CD4-positive, alpha-beta T cell treated with Interleukin-2 at 100 ng/mL for 4 hours (primary cell): ENCODE data around the gene COX8C.
"Not testable (repeated sequence)": the region's sequence is repeated elsewhere in the genome, so short reads cannot be mapped to it uniquely, and the experiment has no call there.

Source experiments
- DNase-seq: peaks from one replicate; pipeline ENCODE4 v3.0.0-alpha.2; 2020; ENCODE audit warnings: low spot score

COX8C gene

DNA sequence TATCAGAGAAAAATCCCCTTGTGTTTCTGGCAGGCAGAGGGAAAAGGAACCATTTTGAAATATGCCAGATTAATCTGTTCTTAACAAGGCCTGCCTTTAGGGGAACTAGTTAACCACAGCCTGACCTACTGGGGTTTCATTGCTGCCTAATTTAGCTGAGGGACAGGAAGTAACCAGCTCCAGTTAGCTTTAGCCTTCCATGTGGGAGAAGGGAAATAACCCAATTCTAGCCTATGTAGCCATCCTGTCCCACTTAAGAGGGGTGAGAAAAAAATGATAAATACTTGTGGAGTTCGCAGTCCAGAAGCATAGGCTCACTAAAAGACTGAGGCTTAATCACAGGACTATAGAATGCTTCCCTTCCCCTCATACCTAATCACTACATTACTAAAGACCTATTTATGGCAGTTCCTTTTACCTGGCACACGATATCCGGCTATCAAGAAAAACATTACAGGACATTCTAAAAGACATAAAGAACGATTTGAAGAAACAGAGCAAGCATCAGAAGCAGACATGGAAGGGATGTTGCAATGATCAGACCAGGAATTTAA, 22.8 kb downstream of the COX8C start:
- peak; percentile 3 for DNase-seq

DNA sequence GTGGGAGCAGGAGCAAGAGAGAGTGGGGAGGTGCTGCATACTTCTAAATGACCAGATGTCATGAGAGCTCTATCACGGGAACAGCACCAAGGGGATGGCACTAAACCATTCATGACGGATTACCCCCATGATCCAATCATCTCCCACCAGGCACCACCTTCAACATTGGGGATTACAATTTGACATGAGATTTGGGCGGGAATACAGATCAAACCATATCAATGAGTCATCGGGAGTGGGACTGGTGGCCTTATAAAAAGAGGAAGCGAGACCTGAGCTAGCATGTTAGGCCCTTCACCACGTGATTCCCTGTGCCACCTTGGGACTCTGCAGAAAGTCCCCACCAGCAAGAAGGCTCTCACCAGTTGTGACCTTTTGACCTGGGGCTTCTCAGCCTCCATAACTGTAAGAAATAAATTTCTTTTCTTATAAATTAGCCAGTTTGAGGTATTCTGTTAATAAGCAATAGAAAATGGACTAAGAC, 28.7 kb downstream of the COX8C start:
- no peak for DNase-seq

DNA sequence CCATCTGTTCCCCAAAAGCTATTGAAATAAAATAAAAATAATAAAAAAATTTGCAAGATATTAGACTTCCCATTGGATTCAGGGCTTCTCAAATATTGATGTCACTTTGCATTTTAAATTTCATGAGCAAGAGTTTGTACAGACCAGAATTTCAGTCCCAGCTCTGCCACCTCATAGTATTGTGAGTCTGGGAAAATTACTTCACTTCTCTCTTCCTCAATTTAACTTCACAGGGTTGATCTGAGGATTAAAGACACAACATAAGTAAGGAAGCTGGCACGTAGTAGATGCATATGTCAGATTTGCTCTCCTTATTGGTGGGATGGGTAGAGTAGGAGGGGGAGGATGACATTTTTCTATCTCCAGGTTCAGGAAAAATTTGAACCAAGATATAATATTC, 32.8 kb downstream of the COX8C start:
- DNase-seq: no peak

DNA sequence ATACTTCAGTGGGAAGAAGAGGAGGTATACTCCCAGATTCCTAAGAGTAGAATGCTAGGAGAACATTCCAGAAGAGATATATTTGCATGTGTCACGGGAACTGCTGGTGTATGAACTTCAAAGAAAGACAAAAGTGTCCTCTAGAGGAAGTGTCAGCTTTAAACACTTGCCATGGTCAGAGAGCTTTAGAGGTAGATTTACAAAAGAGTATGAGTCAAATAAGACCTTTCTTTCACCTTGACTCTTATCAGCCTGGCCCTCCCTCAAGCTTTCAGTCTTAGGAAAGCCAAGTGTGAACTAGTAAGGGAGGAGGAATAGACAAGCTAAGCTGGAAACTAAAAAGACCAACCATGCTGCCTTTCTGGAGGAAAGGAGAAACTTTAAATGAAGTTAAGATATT, 34.7 kb downstream of the COX8C start:
- DNase-seq: no peak

DNA sequence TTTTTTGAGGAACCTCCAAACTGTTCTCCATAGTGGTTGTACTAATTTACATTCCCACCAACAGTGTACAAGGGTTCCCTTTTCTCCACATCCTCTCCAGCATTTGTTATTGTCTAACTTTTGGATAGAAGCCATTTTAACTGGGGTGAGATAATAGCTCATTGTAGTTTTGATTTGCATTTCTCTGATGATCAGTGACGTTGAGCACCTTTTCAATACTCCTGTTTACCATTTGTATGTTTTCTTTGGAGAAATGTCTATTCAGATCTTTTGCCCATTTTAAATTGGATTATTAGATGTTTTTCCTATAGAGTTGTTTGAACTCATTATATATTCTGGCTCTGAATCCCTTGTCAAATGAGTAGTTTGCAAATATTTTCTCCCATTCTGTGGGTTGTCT, 37.3 kb downstream of the COX8C start:
- DNase-seq: not testable (repeated sequence)

DNA sequence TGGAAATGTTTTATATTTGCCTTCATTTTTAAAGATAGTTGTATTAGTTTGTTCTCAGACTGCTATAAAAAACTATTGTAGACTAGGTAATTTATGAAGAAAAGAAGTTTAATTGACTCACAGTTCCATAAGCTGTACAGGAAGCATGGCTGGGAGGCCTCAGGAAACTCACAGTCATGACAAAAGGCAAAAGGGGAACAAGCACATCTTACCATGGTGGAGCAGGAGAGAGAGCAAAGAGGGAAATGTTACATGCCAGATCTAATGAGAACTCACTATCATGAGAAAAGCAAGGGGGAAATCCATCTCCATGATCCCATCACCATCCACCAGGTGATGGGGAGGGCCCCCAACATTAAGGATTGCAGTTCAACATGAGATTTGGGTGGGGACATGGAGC, 48.2 kb downstream of the COX8C start:
- DNase-seq: no peak

DNA sequence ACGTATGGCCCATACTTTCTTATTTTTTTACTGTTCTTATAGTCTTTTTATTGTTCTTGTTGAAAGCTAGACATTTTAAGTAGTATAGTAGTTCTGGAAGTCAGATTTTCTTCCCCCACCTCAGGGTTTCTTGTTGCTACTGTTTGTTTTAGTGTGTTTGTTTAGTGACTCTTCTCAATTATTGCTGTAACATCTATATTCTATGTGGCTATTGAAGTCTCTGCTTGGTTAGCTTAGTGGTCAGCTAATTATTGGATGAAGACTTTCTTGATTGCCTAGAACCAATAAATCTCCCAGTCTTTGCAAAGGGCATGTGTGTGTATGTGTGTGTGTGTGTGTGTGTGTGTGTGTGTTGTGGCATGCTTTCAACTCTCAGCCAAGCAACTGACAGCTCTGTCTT, 49.5 kb downstream of the COX8C start:
- no peak for DNase-seq
